Skeletal muscle cell (primary cell): ENCODE results near the gene PYROXD2.
A peak's percentile ranks its signal among the peaks of the same experiment; 100 is the strongest.

Source experiments
- DNase-seq: peaks from one replicate; pipeline ENCODE4 v3.0.0-alpha.2; 2010; ENCODE audit warnings: low read depth
- H3K4me3 ChIP-seq: 2 replicates; pipeline ENCODE4 v1.5.1; 2011; ENCODE audit warnings: low read depth, mild to moderate bottlenecking, control low read depth, low read length, moderate library complexity

PYROXD2 gene

DNA sequence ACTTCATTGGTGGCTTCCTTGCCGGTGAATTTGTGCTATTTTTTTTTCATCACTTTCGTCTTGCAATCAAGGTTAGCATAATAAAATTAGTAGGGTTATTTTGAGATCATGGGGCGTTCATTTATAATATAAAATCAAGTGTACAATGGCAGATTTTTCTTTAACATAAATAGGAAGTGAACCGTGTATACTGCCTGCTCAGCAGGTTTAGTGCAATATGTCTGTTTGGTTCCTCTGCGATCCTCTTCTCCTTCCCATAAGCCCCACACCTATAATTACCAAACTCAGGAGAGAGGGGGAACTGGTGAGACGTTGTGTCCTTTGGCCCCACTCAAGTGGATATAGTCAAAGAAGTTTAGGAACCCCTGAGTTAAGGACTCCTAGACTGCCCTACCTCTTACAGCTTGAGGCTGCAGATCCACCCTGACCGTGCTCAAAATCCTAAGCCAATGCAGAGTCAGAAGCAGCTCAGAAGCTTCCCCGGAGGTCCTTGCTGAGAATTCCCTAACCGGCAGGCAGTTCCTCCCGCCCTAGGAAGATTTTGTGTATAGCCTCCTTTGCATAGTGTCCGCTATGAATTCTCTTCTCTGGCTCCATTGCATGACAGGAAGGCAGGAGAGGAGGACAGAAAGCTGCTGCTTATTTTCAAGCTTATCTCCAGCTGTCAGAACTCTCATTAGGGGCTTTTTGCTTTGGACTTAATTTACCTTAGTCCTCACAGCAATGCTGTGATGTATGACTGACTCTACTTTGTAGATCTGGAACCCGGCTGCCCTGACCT is 41.5 kb downstream of the PYROXD2 start:
- no peak overlapping the region for H3K4me3 ChIP-seq
- DNase-seq, result no peak

DNA sequence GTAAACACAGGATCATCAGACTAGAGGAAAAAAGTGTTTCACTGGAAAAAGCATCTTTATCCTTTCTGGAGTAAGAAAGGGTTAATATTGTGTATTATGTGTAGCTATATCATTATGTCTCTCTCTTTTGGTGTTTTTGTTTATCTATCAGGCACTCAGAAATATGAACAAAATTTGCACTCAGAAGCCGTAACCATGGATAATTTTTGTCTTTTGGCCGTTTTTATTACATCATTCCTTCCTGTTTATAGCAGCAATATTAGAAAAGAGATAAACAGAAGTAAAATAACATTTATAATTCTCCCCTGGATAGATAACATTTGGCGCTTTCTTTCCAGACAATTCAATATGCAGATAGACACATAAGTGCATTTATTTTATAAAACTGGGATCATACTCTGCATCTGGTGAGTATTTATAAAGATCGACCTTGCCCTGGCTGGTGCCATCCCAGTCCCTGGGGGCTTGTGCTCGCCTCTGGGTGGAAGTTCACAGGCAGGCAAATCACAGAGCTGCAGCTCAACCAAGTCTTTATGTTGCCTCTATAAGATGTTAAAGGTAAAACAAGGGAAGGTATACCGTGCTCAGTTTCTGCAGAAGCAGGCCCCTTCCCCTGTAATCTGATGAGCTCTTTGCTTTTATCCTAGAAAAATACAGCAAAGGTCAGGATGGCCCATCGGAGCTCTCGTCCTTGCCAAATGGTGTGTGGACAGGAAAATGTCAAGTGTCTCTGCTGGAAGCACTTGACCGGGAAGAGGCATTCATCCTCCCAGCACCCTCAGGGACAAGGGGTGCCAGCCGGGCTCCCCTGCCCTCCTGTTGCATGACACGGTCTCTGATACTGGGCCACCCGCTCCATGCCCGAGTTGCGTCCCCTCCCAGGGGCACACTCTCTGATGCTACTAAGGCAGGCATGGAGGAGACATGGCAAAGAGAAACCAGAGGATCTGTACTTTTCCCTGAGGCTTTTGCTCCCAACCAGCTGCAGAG is 43.9 kb downstream of the PYROXD2 start:
- no peak for DNase-seq
- no peak overlapping the region for H3K4me3 ChIP-seq

- H3K4me3 ChIP-seq, result no peak overlapping the region
- no peak for DNase-seq
These were observed 45.2 kb downstream of the PYROXD2 start for GRCh38 chr10:98369801-98370200.

DNA sequence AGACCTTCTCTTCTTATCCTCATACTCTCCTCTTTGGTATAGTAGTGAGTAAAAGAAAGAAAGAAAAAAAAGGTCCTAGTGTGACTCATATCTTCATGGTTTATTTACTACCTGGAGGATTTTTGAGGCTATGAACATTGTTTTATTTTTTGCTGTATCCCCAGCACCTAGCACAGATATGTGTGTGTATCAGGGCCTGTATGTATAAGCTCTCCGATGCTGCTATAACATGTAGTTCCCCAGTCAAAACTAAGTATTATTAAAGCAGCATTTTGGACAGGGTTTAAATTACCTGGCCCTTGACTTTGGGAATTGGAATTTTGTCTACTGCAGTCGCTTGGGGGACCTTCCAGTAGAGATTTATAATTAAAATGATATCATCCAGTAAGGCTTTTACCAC is 46.3 kb downstream of the PYROXD2 start:
- no peak overlapping the region for H3K4me3 ChIP-seq
- no peak for DNase-seq

DNA sequence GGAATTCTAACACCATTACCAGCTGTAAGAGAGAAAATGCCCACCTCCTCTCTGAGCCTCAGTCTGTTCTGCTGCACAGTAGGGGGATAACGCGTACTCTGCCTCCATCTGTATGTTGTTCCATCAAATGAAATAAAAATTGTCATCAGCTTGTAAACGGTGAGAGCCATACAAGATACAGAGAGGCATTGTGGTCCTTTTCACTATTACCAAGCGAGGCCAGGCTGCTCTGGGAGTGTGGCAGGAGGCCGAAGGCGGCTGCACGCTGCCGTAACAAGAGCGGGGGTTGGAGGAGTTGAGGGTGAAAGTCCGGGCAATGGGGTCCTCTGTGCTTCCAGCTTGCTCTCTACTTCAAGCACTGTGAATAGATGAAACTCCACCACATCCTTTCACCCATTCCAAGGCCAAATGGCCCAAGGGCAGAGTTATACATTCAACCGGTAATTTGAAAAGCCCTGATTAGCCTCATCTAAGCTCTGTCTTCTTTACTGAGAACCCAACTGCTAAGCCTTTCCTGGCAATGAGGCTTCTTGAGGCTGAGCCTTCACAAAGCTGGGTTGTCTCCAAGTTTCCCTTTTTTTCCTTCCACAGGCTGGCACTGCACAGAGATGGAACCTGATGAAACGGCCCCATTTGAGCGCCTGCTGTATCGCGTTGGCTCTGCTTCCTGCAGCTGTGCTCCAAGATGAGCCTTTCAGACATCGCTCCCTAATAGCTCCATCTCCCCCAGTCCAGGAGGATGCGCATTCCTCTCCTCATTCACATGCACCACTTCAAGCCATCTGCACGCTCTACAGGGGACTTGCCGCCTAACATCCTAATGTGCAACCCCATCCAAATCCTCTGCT is 47.2 kb downstream of the PYROXD2 start:
- no peak for DNase-seq

GRCh38 chr10:98366062-98366530 is 48.9 kb downstream of the PYROXD2 start:
- H3K4me3 ChIP-seq, result no peak overlapping the region
- no peak for DNase-seq

More for the DNA sequence above, 47.2 kb downstream of the PYROXD2 start:
- no peak overlapping the region for H3K4me3 ChIP-seq

- DNase-seq, result no peak
- no peak overlapping the region for H3K4me3 ChIP-seq
These were observed 49.4 kb downstream of the PYROXD2 start for GRCh38 chr10:98365406-98366061.

DNA sequence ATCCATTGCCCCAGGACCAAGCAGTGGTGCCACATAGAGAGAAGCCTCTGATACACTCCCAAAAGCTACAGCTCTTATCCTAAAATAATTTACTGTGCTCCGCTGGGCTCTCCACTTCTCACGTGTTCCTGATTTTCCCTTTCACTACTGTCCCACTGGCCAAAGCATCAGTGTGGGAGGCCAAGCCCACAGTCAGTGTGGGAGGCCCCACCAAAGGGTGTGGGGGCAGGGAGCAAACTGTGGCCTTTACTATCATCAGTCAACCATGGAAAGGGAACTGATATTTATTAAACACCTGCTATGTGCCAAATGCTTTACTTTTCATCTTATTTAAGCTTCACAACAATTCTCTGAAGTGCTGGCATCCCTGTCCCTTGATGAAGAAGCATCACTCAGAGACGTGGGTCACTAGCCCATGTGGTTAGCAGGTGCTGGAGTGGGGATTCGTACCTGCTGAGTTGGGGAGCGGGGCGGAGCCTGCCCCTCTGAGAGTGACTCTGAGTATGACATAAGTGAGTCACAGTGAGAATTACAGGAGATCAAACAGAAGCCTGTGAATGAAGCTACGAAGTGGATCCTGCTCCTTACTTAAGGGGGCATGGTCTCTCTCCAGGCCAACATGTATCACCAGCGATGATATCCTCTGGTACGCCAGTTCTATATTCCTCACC is 50.4 kb downstream of the PYROXD2 start:
- H3K4me3 ChIP-seq, result no peak overlapping the region
- DNase-seq, result no peak

- no peak overlapping the region for H3K4me3 ChIP-seq
- no peak for DNase-seq
These were observed 51.8 kb downstream of the PYROXD2 start for GRCh38 chr10:98363220-98363619.

- peak; percentile 99 for DNase-seq
These were observed 53.6 kb downstream of the PYROXD2 start for GRCh38 chr10:98361131-98362025.

GRCh38 chr10:98357194-98357822 is 57.7 kb downstream of the PYROXD2 start:
- peak; percentile 96 for DNase-seq
- H3K4me3 ChIP-seq, result no peak overlapping the region

More at GRCh38 chr10:98361131-98362025, 53.6 kb downstream of the PYROXD2 start:
- H3K4me3 ChIP-seq, result peak overlapping the region; percentile 24

- H3K4me3 ChIP-seq, result no peak overlapping the region
These were observed 60.5 kb downstream of the PYROXD2 start for GRCh38 chr10:98354491-98354890.

DNA sequence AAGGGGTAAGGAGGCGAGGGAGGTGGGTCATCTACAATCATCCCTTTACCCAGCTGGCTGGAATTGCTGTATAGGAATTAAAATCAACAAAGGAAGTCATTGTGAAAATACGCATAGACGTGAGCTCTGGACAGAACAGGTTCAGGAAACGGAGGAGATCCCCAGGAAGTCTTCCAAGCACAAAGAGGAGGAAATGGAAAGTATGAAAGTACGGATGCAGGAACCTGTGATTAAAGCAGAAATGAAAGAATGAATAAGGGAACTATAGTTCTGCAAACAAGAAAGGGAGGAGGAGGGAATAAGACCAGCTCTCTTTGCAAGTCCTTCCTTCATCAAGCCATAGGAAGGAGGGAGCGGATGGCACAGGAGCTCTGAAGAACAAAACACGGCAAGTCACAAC is 61.8 kb downstream of the PYROXD2 start:
- H3K4me3 ChIP-seq, result no peak overlapping the region
- no peak for DNase-seq

More at GRCh38 chr10:98354491-98354890, 60.5 kb downstream of the PYROXD2 start:
- no peak for DNase-seq

DNA sequence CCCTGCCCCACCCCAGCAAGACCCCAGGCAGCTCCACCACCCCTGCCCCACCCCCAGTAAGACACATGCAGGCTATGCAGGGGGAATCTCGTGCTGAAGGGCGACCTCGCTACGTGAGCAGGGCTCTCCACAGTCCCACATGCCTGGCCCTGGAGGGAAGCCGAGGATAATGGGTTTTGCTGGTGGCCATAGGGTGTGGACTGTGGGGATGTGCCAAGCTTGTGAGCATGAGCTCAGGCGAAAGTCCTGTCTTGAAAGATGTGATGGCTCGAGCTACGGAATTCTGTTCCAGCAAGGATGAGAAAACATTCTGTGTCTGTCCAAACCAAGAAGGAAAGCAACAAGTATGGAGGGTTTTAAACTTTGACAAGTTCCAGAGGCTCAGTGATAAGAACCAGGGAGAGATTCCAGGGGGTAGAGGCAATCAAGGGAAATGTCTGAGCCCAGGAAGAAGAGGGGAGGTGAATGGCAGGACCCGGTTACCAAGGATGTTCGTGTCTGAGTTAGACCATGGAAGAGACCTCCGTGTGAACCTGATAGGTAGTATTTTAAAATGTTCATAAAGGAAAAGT is 63.1 kb downstream of the PYROXD2 start:
- DNase-seq, result no peak
- H3K4me3 ChIP-seq, result no peak overlapping the region

GRCh38 chr10:98349508-98349922 is 65.5 kb downstream of the PYROXD2 start:
- H3K4me3 ChIP-seq, result no peak overlapping the region
- peak; percentile 100 for DNase-seq

DNA sequence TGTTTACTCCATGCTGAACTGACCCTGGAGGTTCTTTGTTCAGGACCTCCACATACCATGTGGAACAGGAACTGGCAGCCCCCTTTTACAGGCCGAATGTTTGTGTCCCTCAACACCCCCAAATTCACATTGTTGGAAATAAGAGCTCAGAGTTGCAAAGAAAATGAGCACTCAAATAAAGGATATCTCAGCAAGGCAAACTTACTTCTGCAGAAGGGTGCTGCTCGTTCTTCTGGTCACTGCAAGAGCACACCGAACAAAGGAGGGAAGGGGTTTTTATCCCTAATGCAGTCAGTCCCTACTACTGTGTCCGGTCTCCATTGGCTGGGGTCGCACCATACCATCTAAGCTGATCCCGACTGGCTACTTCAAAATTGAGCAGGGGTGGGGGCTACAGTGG is 68.1 kb downstream of the PYROXD2 start:
- no peak overlapping the region for H3K4me3 ChIP-seq
- no peak for DNase-seq
